ENCODE measurements around the gene HES1.

HES1 gene

DNA sequence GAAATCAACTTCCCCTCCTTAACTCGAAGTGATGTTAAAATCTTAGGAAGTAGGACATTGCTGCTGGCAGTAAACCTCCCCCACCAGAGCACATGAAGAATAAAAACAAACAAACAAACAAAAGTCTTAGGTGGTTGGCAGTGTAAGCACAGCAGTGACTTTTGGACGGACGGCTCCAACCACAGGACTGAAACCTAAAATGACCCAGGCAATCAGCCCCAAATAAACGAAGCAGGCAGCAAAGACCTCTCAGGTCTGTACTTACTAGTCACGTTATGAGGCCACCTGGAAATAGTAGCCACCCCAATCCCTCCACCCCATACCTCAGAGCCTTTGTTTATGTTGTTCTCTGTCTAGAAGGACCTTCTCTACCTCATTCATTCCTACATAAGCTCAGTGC is 33.5 kb upstream of the HES1 start:
- no peak for DNase-seq

DNA sequence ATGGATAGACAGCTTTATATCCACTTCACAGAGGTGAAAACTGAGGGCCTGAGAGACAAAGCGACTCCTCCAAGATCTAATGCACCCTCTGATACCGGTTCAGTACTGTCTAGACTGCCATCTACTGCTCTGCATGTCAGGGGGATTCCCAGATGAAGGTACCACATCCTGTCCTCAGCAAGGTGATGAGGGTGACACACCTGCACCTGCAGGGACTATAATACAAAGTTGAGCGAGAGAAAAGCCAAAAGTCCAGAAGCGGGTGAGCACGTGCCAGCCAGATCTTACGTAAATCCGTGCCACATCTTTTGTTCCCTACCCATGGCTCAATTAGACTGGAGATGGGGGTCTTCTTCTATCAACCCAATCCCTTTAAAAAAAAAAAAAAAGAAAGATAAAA is 32.4 kb upstream of the HES1 start:
- no peak for DNase-seq

DNA sequence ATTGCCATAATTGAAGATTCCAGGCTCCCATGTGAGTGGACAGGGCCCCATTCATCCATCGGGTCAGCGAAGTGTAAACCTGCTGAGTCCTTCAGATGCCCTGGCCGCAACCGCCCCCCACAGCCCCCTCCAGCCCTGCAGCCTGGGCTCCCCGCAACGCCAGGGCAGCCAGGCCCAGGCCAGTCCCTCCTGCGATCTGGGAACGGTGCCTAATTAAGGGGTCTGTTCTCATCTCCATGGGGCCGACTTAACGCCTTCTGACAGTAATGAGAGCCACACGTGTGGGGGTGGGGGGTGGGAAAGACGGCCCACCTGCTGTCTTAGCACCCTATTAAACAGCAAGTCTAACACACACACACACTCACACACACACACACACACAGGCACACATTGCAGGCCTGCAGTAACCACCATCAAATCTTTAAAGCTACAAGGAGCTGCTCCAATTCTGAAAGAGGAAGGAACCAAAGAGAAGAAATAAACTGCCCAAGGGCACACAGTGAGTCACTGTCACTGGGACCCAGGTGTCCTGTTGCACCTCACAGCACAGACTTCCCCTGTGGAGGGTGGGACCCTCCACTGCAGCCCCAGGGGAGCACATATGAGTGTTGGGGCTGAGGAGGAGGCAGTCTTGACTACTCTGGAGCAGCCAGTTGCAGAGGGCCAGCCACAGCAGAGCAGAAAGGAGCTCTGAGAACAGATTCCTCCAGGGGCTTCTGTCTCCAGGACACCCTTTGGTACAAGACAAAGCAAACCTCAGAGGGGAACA is 31.8 kb upstream of the HES1 start:
- DNase-seq: no peak

DNA sequence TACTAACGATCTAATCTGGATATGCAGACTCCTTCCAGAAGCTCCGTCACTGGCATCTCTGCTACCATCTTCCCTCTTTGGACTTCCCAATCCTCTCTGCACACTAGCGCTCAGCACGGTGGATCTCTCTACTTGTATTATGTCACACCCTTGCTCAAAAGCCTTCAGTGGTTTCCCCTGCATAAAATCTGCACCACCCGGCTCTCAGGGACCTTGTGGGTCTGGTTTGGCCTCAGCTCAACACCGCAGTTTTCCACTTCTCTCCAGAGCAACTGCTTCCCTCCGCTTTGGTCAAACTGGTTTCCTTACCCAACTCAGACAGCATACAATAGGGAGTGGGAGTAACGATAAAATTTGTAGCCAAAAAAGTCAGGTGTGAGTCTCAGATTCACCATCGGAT is 30.7 kb upstream of the HES1 start:
- DNase-seq: no peak

DNA sequence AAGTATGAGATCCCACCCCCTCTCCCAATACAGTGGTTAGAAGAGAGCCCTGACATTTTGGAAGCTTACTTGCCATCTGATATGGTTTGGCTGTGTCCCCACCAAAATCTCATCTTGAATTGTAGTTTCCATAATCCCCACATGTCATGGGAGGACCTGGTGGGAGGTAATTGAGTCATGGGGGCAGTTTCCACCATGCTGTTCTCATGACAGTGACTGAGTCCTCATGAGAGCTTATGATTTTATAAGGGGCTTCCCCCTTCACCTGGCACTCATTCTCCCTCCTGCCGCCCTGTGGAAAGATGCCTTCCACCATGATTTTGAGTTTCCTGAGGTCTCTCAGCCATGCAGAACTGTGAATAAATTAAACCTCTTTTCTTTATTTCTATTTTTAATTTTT is 28.8 kb upstream of the HES1 start:
- DNase-seq: no peak

DNA sequence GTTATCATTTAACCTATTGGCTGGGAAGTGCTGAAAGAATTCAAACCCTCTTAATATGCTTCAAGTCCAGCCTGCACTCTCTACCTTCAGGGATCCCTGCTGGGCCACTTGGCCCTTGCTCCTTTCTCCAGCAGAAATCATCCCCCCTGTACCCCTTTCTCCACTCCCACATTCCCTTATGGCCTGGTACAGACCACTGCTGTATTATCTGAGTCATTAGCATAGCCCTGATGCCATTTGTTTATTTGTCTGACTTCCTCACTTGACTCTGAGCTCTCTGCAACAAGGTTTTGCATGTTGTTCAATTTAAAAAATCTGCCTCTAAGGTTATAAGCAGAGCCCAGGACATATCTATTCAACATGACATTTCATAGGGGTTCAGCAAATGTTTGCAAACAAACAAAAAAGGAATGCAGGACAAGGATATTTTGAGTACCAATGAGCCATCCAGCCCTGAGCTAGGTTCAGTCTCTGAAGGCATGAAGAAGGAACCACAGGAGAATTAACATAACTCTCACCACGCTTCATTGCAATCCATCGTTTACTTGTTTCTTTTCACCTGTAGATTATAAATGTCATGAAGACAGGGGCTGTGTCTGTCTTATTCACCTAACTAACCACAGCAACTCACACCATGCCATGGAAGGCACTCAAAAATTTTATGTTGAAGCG is 26.6 kb upstream of the HES1 start:
- no peak for DNase-seq

DNA sequence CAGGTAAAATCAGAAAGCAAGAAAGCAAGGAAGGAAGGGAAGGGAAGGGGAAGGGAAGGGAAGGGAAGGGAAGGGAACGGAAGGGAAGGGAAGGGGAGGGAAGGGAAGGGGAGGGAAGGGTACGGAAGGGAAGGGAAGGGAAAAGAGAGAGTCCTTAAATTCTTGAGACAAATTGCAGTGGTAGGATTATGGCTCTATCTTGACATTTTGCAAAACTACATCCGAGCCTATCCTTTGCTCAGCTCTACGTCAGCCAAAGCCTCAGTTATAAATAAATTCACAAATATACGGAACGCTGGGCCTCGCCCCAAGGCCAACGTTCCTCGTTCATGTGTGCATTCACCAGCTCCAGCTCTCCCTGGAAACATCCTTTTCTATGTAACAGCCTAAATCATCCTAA is 25.5 kb upstream of the HES1 start:
- no peak for DNase-seq

DNA sequence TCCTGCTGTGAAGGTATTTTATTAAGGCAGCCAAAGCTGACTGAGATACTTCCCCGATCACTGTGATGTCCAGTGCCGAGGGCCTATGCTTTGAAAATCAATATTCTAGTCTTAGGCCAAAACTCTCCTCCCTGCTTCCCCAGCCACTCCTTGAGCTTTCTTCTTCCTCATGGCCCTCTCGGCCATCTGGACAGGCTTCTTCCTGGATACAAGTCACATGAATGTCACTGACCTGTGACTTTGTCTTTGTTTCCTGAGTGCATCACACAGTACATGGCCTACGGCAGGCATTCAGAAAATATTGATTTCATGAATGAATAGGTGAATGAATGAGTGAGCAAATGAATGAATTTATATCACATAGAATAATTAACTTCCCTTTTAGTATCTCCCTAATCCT is 24.6 kb upstream of the HES1 start:
- DNase-seq: no peak

DNA sequence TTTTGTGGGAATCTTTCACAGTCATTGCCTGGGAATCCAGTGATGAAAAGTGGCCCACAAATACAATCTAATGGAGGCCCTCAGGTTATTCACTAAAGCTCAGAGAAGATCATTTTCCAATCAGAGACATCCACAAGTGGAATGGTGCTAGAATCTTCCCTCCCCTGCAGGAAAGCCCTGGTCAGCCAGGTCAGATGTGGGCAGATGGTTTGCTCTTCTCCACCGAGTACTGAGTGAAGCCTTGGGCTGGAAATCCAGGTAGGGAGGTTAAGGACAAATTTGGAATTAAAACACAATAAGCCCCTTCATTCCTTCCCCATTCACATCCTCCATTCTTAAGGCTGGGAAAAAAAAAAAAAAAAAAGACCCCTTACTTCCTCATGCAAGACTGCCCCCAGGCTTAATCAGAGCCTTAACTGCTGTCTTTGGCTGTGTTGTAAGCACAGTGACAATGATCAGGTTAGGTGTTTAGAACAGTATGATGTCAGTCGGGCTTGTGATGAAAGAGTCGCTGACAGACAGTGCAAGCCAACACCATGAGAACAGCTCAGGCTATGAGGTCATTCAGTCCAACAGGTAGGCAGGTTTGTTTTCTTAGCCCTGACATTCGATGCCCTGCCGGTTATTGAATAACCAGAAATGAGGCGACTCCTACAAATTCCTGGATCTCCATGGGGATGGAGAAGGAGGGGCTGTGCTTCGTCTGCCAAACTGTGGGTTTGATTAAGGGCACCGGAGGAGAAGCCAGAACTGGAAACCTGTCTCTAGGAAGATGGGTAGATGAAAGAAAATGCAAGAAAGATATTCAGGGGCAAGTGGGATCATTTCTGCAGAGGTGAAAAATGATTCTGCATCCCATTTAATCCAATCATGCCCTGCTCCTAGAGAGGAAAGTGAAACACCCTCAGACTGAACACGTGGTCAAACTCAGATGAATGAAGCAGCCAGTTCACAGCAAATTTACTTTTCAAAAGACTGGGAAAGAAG is 23.5 kb upstream of the HES1 start:
- DNase-seq: no peak

DNA sequence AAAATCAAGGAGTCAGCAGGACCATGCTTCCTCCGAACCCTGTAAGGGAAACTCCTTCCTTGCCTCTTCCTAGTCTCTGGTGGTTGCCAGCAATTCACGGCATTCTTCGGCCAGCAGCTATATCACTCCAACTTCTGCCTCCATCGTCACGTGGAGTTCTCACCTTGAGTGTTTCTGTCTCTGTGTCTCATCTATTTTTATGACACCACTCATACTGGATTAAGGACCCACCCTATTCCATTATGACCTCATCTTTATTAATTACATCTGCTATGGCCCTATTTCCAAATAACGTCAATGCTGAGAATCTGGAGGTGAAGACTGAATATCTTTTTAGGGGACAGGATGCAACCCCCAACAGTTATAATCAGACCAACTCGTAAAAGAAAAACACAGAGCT is 21.8 kb upstream of the HES1 start:
- DNase-seq: no peak

DNA sequence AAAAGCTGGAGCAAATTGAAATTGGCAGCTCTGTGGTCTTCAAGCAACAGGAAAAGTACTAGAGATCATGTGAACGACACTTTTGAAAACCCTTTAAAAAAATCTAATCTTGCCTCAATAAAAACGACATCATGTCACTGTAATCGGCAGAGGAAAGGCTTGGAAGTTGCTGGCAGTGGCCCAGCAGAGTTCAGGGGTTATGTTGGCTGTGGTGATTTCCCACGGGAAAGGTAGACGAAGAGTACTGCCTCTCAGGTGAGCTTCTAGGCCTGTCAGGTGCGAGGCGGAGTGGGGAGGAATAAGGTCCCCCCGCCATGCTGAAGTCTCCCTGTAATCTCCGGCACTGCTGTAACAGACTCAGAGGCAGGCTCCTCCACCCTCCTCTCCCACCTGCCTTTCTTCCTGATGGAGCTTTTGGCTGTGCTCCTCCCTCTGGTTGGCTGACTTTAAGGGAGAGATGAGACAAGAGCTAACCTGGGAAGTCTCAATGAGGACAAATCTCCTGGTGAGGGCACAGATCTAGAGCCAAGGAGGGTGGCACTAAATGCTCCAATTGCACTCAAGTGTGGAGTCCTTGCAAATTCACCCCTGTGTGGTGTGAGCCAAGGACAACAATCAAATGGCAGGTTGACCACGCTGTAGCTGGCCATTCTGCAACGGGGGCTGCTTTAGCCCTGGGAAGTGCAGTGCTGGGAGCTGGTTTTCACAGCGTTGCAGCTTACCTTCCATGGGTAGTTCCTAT is 18.7 kb upstream of the HES1 start:
- no peak for DNase-seq

DNA sequence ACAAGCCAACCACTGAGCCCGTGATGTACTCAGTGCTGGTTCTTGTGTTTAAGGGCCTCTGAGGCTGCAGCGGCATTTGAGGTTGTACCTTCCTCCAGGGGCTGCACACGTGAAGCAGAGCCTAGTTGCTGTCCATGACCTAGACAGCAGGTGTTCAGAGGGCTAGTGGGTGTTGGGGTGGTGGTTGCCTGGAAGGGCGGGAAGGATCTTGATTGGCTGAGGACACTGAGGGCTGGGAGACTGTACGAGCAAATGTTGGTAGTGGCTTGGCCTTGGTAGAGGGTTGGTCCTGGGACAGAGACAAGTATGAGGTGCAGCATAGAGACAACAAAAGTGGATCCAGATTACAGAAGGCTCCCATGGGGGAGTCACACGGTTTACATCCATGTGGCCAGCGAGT is 17.0 kb upstream of the HES1 start:
- no peak for DNase-seq

DNA sequence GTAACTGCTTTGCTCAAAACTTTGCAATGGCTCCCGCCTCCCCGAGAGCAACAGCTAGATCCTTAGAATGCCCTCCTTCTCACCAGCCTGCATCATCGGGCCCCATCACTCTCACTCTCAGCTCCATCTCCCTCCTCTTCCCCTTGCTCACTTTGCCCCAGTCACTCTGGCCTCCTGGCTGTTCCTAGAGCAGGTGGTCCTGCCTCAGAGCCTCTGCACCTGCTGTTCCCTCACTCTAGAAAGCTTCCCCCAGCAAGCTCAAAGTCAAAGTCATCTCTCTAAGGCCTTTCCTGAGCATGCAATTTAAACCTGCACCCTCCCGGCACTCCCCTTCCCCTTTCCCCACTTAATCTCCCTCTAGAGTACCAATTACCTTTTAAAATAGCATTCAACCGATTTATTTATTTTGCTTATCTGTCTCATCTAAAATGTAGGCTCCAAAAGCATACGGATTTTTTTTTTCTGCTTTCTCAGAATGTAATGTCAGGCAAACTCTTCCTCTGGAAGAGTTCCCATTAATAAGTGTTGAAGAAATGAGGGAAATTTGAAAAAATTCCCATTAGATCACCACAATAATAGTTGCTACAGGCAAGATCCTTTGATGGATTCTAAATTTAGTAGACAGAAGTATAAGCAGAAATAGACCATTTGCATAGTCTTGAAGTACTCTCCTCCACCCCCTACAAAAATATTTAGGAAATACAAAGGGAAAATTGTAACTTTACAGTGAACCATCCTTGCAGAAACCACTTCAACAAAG is 15.9 kb upstream of the HES1 start:
- DNase-seq: no peak

DNA sequence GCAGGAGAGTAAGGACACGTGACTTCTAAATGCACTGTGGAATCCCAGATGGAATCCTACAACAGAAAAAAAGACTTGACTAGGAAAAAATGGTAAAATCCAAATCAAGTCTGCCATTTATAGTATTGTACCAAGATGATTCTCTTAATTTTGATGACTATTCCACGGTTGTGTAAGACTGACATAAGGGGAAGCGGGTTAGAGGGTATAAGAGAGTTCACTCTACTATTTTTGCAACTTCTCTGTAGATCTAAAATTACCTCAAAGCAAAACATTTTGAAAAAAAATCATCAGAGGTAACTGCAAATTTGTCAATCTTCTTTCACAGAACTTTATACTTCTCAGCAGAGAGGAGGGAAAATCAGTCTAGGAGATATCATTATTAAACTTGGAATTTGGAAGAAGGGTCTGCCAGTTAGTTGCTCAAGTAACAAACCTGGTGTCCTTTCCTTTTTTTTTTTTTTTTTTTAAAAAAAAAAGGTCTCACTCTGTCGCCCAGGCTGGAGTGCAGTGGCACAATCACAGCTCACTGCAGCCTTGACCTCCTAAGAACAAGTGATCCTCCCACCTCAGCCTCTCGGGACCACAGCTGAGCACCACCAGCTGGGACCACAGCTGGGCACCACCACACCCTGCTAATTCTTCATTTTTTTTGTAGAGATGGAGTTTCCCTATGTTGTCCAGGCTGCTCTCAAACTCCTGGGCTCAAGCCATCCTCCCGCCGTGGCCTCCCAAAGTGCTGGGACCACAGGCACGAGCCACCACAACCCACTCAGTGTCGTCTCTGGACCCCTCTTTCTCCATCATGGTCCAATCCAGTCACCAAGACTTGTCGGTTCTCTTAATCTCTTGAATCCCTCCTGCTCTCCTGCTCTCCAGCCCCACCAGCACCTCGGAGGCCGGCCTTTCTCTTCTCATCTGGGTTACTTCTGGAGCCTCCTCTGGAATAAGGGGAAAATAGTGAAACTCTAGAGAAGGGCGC is 14.9 kb upstream of the HES1 start:
- DNase-seq: no peak

DNA sequence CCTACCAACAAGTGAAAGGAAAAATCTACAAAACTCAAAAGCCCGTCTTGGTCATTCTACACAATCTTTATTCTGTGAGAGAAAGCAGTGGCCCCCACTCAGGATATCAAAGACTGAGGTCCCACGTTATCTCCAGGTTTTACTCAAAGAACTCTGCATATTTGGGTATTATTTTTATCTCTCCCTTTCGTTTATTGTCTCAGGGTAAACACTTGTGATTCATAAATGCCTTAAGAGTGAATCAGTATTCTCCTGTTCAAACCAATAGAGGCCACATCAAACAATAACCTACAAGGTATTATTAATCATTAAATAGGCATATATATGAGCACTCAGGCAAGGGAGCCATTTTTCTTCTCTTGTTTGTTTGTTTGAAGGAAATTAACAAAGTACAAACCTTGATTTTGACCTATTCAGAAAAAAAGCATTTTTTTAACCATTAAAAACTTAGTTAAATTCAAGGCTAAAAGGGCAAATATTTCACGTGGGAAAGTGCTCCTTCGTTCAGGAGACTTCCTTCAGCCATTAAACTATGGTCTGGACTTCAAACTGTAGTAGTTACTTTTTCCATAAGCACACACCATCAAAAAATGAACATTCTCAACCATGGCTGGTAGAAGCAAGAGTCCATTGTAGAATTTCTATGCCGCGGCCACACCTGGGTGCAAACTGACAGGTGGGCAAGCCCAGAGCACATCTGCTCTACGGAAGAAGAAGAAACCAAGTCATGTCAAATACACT is 13.9 kb upstream of the HES1 start:
- DNase-seq: no peak

DNA sequence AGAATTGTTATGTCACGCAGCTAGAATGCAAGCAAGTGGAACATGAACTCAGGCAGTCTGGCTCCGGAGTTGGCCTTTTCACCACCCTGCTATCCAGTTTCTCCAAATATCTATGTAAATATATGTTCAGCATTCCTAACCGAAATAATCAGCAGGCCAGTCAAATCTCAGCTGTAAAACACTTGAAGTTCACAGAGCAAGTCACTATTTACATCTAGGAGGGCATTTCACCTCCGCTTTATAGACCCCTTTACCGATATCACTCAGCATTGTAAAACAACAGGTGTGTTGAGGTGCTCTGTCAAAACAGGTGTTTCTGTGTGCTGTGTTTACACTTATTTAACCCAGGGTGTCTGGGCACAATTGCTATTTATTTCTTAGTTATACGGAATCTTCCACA is 12.2 kb upstream of the HES1 start:
- DNase-seq: no peak

DNA sequence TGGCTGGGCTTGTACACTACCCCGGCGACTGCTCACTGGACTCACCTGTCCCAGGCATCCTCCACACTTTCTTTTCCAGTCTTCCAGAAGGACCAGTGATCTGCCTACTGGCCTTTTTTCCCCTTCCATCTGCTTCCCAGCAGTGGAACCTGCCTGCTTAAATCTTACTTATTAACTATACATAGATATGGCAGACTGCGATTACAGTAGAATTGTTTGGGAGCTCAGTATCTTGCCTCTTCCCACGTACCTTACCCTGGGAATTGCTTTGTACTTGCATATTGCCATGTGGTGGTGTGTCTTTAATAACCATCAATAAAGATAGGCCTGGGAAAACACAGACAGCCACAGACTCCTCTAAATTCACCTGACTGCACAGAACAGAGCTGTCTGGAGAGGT is 11.8 kb upstream of the HES1 start:
- no peak for DNase-seq

DNA sequence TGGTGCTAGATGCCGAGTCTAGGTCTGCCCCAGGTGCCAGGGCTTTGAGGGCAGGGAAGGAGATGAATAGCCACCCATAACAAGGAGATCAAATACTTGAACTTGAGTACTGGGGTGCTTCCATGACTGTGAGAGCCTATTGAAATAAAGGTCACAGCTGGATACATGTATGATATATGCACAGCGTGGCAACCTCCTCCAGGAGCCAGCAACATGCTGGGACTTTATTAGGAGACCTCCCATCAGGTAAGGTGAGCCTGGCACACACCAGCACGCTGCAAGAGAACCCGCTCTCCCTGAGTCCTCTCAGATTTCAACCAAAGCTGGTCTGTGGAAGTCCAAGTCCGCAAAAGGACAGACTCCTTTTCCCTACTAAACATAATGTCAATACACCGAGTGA is 10.5 kb upstream of the HES1 start:
- no peak for DNase-seq

DNA sequence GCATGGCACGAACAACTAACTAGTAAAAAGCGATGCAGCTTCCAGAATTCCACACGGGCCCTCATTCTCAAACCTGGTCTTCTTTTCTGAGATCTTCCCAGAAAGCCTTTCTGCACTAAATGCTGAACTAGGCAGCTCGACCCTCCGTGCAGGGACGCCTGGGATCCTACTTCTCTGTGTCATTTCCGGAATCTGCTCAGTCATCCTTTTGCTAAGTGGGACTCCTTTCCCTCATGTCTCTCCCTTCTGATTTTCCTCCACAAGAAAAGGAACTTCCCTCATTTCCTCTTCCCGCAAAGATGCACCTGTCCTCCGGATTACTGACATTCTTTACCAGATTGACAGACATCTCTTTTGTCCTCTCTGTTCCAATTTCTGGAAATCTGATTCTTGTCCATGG is 9.2 kb upstream of the HES1 start:
- DNase-seq: no peak

Data from hippocampal formation (tissue), 2 donors.